Astrocyte (in vitro differentiated cells and primary cell): ENCODE measurements around the gene AKT3.

ENCODE experiments used
- CTCF ChIP-seq: IDR thresholded peaks from 2 replicates; pipeline ENCODE4 v1.5.1; 2011; ENCODE audit warnings: low read depth, mild to moderate bottlenecking, inconsistent platforms, low read length, moderate library complexity; ENCODE audit not compliant: insufficient read depth
- EZH2 ChIP-seq: IDR thresholded peaks from 2 replicates; pipeline ENCODE4 v1.6.1; 2012; ENCODE audit warnings: mild to moderate bottlenecking, low read length, inconsistent platforms; ENCODE audit not compliant: insufficient read depth

GRCh38 chr1:243841507-243841906 lies 8.5 kb downstream of the AKT3 start:
- TF ChIP-seq CTCF (no peak), EZH2 (no peak)
